ENCODE results near the gene DUSP14.

Gene DUSP14

DNA sequence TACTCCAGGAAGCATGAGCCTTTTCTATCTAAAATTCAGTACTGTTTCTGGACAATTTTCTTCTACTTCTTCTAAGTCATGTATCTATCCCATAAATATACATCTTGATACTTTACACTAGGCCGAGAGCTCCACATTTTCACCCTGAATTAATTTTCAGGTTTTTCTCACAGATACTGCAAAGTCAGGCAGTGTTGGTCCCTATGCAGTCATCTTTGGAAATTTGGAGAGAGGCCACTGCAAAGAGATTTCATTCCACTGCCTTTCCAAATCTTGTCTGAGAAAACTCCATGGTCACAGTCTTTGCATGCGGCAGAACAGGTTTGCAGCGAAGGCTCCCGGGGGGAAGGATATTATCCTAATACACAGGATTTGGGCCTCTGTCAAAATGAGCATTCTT, 28.2 kb downstream of the DUSP14 start:
- no peak for DNase-seq

DNA sequence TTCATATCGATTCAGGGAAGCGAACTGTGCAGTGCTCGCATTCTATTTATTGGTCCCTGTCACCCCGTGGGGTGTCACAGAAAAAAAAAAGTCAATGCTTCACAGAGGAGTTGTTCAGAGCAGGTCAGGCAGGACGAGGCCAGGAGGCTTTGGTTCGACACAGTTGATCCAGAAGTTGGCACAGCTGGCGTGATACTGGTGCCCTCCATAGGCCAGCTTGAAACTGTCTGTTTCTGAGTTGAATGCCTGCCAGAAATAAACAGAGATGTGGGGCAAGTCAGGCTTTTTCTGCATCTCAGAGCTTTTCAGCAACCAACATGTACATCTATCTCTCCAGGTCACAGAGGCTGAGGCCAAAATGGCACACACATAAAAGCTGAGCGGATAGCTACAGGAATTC, 29.1 kb downstream of the DUSP14 start:
- DNase-seq, result no peak

DNA sequence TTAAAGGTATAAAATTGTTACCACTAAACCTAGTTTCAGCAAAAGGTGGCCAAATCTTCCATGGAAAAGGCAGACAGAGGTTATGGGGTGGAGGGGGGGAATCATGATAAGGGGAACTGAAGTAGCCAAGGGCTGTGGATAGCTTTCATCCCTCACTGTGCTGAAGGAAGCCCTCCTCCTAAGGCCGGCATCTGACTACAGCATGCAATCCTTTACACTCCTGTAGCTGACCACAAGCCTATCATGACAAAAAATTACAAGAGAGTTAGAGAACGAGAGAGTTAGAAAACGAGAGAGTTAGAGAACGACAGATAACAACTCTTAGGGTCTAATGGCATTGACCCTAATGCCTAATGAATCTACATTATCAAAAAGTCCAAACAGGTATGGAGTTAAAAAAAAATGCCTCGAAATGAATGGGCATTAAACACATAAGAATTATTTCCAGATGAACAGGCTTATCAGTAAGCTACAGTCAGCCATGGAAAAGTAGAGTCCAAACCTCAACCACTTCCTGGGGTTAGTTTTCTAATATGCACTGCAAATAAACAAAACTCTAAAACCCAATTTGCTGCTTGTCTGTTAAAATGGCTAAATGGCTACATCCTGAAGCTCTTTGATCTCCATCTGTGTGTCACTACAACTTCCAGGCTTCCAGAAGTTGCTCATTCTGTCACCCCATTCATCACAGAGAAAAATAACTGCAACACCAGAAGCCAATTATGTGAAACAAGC, 29.7 kb downstream of the DUSP14 start:
- no peak for DNase-seq

GRCh38 chr17:37520174-37520573, 30.5 kb downstream of the DUSP14 start:
- DNase-seq, result no peak

DNA sequence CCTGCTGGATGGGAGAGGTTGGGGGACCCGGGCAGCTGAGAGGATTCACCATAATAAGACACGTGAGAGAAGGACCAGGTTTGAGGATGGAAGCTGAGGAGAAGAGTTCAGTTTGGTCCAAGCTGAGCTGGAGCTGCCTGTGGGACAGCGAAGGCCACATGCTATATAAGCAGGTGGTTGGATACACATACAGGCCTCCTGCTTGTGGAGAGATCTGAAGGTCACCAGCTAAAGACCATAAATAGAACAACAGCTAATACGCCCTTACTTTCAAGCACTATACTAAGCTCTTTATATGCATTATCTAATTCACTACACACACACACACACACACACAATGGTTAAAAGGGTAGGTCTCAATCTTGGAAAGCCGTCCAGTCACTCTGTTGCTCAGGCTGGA, 32.1 kb downstream of the DUSP14 start:
- no peak for DNase-seq

GRCh38 chr17:37523715-37524219, 34.1 kb downstream of the DUSP14 start:
- DNase-seq, result no peak

DNA sequence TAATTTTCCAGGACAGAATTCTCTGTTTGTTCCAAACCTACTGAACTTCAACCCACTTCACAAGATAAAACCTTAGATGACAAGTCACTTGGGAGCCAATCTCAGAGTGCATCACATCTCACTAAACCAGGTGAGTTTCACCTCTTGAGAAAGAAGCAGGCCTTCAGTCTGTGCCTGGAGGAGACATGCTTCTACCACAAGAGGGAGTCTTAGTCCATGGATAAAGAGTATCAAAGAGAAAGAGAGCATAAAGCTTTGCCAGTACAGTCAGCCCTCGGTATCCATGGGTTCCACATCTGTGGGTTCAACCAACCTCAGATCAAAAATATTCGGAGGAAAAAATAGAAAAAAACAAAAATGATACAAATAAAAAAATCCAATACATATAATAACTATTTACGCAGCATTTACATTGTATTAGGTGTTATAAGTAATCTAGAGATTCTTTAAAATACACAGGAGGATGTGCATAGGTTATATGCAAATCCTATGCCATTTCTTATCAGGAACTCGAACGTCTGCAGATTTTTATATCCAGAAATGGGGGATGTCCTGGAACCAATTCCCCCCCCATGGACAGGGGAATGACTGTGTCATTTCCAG, 37.7 kb downstream of the DUSP14 start:
- peak in 1 of 2 donors; percentile 57 for DNase-seq

- DNase-seq, result no peak
Observed at GRCh38 chr17:37530420-37530819, 40.7 kb downstream of the DUSP14 start.

- no peak for DNase-seq
Observed at GRCh38 chr17:37532756-37533155, 43.1 kb downstream of the DUSP14 start.

DNA sequence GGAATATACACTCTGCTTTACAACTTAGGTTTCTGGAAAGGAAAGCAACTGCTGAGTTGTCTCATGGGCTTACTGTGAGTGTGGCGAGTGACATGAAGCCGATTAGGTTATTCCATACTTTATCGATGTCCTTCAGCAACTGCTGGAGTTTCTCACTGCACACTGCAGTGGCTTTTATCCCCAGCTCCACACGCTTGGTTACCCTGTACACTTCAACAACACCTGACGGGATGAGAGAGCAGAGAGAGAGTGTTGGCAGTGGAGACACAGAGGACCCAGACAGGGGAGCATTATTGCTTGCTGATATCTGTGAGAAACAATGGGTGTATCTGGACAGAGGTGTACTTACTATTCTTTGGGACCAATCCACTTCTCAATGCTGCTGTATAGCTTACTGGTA, 46.2 kb downstream of the DUSP14 start:
- no peak for DNase-seq

GRCh38 chr17:37538981-37539659, 49.4 kb downstream of the DUSP14 start:
- no peak for DNase-seq

DNA sequence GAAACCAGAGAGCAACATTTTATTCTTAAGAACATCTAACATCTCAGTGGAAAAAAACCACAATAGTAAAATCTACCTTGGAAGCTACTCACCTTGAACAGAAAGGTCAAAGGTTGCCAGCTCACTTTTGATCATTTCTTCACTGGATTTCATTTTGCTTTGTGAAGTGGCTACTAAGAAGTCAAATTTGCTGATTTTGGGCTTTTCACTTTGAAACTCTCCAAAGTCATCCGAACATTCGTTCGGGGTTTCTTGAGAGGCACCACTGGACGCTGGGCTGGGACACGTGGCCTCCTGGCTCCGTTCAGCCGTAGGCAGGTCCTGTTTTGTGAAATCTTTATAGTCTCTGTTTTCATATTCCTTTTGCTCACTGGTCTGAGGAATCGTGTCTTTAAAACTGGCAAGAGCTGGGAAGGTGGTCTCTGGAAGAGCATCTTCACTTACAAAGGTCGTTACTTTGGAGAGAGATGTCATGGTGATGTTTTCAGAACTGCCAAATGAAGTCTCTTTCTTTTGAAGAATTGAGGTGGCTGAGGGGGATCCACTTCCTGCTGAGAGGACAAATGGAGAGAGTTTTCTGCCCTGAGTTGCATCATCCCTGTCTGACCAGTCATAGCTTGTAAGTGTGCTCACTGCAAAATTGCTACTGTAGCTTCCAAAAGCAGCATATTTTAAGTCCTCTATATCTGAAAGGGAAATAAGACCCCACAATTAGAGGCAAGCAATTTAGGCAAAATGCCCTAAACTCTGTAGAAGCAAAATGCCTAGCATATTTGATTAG, 52.4 kb downstream of the DUSP14 start:
- no peak for DNase-seq

DNA sequence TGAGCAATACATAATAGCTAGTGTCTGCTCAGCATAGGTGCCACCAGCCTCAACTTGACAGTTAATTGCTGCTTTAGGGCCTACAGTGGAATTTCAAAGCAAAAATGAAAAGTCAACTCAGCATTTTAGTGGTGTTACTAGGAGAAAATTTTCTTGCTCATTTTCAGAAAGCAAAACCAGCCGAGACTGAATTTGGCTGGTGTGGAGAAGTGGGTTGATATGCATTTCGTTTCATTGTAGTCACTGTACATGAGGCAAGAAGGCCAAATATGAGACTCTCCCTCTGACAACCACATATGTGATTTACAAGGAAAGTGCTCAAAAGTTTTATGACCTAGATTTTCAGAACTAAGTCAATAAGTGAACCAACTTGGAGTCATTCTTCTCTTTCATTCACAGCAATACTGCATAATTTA, 54.0 kb downstream of the DUSP14 start:
- DNase-seq, result no peak

DNA sequence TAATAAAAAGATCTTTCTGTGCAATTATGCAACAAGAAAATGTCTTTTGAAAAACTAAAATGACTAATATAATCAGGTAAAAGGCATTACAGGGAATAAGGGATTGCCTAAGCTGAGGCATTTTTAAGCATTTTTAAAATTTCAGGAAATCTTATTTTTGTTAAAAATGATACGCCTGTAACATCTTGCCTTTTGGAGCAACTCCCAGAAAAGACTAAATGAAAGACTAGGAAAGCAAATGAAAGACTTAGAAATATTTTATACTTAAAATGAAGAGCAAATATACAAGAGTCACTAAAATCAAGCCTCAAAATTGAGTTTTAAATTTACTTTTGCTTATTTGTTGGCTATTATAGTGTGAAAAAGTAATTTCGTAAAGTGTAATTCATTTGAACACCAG, 55.8 kb downstream of the DUSP14 start:
- no peak for DNase-seq

GRCh38 chr17:37546302-37546701, 56.6 kb downstream of the DUSP14 start:
- no peak for DNase-seq

GRCh38 chr17:37547986-37548385, 58.3 kb downstream of the DUSP14 start:
- no peak for DNase-seq

DNA sequence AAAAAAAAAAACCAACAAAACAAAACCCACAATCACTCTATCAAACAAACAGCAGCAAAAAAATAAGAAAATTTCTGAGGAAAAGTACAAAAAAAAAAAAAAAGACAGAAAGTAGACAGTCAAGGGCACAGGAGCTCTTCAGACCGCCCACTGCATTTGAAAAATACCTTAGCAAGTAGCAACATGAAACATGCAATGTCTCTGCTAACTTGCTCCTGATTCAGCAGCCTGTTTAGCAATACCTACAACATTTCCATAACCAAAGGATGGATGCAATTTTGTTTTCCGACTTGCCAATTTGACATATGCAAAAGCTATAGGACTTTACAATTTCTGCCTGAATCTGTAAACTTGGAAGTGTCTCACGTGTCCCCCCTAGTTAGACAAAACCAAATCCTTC, 62.1 kb downstream of the DUSP14 start:
- DNase-seq, result no peak

- DNase-seq, result no peak
Observed at GRCh38 chr17:37553401-37553966, 63.8 kb downstream of the DUSP14 start.

DNA sequence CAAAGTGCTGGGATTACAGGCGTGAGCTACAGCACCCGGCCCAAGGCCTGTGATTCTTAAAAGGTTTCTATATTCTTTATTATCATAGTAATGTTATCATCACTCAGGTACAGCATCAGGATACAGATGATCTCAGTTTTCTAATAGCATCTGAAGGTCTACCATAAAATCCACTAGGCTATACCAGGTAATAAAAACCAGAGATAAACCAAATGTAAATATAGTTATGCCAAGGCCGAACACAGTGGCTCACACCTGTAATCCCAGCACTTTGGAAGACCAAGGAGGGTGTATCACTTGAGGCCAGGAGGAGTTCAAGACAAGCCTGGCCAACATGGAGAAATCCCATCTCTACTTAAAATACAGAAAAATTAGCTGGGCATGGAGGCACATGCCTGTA, 65.7 kb downstream of the DUSP14 start:
- no peak for DNase-seq

- no peak for DNase-seq
Observed at GRCh38 chr17:37557482-37557881, 67.8 kb downstream of the DUSP14 start.

DNA sequence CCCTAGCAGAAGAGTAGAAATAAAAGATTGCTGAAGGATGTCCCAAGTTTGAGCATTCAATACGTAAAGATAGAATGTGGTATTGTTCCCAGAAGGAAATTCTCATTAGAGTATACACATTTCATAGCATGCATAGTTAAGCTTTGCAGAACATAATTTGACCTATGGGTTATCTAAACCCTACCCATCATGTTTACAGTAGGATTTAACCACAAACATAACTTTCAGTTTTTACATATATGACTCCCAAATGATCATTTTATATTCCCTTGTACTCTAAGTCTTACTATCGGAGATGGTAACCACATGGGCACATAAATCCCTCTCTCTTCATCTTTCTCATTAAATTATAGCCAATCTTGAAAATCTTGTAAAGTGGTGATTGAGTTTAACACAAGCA, 68.6 kb downstream of the DUSP14 start:
- DNase-seq, result no peak

GRCh38 chr17:37562016-37562745, 72.5 kb downstream of the DUSP14 start:
- DNase-seq, result no peak
